Endothelial cell of umbilical vein (primary cell): ENCODE data around the gene RAB40A. TPM values are rescaled to one million over a fixed set of nuclear protein-coding genes. Genes with fewer than 3 reads are reported as not detected.

Experiments used
- BruUV-seq: library from RNA; stranded (reverse); fragments of 400-500 nt; replicated peaks from 2 replicates; lab custom pipeline; 2021; lab: Mats Ljungman, UMichigan
- CTCF ChIA-PET: fragments of 300-600, 350-600 bp; sonication (Branson Sonifier 250); formaldehyde crosslinking; loops from one replicate; lab custom pipeline; 2021; ENCODE audit warnings: antibody characterized with exemption, inconsistent platforms; lab: Charles Lee
- POLR2A ChIA-PET: fragments of 300-600, 350-600 bp; sonication (Branson Sonifier 250); formaldehyde crosslinking; loops from one replicate; lab custom pipeline; 2021; ENCODE audit warnings: antibody characterized with exemption, inconsistent platforms; lab: Charles Lee
- DNase-seq: peaks from one replicate; pipeline ENCODE4 v3.0.0-alpha.2; 2011; ENCODE audit warnings: low read depth, low spot score
- FAIRE-seq: peaks from 2 replicates; lab custom pipeline; 2011; peaks lifted over from hg19 to GRCh38; lab: Jason Lieb, UNC
- H2AFZ ChIP-seq: 2 replicates; pipeline ENCODE4 v1.6.0; 2012; ENCODE audit warnings: low read depth, low read length, control low read depth, inconsistent platforms
- H3K27ac ChIP-seq: 2 replicates; pipeline ENCODE4 v1.5.1; 2011; ENCODE audit warnings: low read depth, mild to moderate bottlenecking, control low read depth, low read length, moderate library complexity; ENCODE audit not compliant: insufficient read depth
- H3K27me3 ChIP-seq, 2 experiments: 2 replicates each; pipeline versions ENCODE4 v1.6.0 to v1.6.1; 2011; ENCODE audit warnings: low read length in 2 of 2, mixed read lengths in 1 of 2; ENCODE audit not compliant: control insufficient read depth in 2 of 2, insufficient read depth in 2 of 2
- H3K36me3 ChIP-seq, 2 experiments: 2 replicates in 1 of 2; 3 replicates in 1 of 2; pipeline ENCODE4 v1.5.1; 2011; ENCODE audit warnings: low read length in 2 of 2, mild to moderate bottlenecking in 1 of 2, moderate library complexity in 1 of 2; ENCODE audit not compliant: control insufficient read depth in 2 of 2, insufficient read depth in 2 of 2; ENCODE audit errors: extremely low read depth in 1 of 2
- H3K4me1 ChIP-seq: 3 replicates; pipeline ENCODE4 v1.5.1; 2011; ENCODE audit warnings: mild to moderate bottlenecking, low read length; ENCODE audit not compliant: control insufficient read depth, insufficient read depth; ENCODE audit errors: extremely low read depth
- H3K4me2 ChIP-seq: 2 replicates; pipeline ENCODE4 v1.6.1; 2011; ENCODE audit warnings: low read length, control low read depth, mixed read lengths; ENCODE audit not compliant: insufficient read depth
- H3K4me3 ChIP-seq, 3 experiments: fragments of 200-600 bp in 1 of 3; sonication (generic), shearing (Covaris generic) in 1 of 3; replicated peaks in 1 of 3; 2 replicates each; pipeline ENCODE4 v1.5.1; 2011 to 2016; ENCODE audit warnings: control low read depth in 3 of 3, low read length in 3 of 3, mild to moderate bottlenecking in 2 of 3, inconsistent platforms in 1 of 3, low read depth in 1 of 3, moderate library complexity in 1 of 3; ENCODE audit not compliant: insufficient read depth in 1 of 3
- H3K79me2 ChIP-seq: 2 replicates; pipeline ENCODE4 v1.6.0; 2012; ENCODE audit warnings: low read length, inconsistent platforms; ENCODE audit not compliant: control insufficient read depth, insufficient read depth
- H3K9ac ChIP-seq: replicated peaks from 2 replicates; pipeline ENCODE3; 2011; ENCODE audit warnings: low read length, control low read depth; ENCODE audit not compliant: insufficient read depth; ENCODE audit errors: extremely low read depth
- H3K9me1 ChIP-seq: replicated peaks from 3 replicates; pipeline ENCODE4 v1.6.0; 2011; ENCODE audit warnings: mild to moderate bottlenecking, low read length; ENCODE audit not compliant: control insufficient read depth, insufficient read depth; ENCODE audit errors: extremely low read depth
- H3K9me3 ChIP-seq: replicated peaks from 2 replicates; pipeline ENCODE4 v1.5.1; 2012; ENCODE audit warnings: low read length, inconsistent platforms; ENCODE audit not compliant: control insufficient read depth, insufficient read depth
- H4K20me1 ChIP-seq: replicated peaks from 2 replicates; pipeline ENCODE3; 2011; ENCODE audit warnings: mild to moderate bottlenecking, low read length; ENCODE audit not compliant: control insufficient read depth, insufficient read depth; ENCODE audit errors: extremely low read depth
- CTCF ChIP-seq, 2 donors: IDR thresholded peaks; 1 replicate in 1 of 2; 2 replicates in 1 of 2; pipeline ENCODE4 v1.5.1; 2011; ENCODE audit warnings: low read length in 2 of 2, mild to moderate bottlenecking in 2 of 2, moderate library complexity in 2 of 2, control low read depth in 1 of 2, inconsistent platforms in 1 of 2, low read depth in 1 of 2; ENCODE audit not compliant: insufficient read depth in 1 of 2; ENCODE audit errors: extremely low read depth in 1 of 2
- EZH2 ChIP-seq: IDR thresholded peaks from 2 replicates; pipeline ENCODE4 v1.6.1; 2012; ENCODE audit warnings: borderline replicate concordance, low read depth, mild to moderate bottlenecking, moderate library complexity, low read length, inconsistent platforms; ENCODE audit not compliant: severe bottlenecking
- FOS ChIP-seq: IDR thresholded peaks from 2 replicates; pipeline ENCODE4 v1.6.1; 2011; ENCODE audit warnings: mild to moderate bottlenecking, low read length, moderate library complexity, borderline replicate concordance; ENCODE audit not compliant: insufficient read depth
- GATA2 ChIP-seq: IDR thresholded peaks from 2 replicates; pipeline ENCODE4 v1.7.0; 2011; ENCODE audit warnings: low read depth, mild to moderate bottlenecking, moderate library complexity, mixed read lengths, low read length; ENCODE audit not compliant: insufficient read length, insufficient read depth
- JUN ChIP-seq: IDR thresholded peaks from 2 replicates; pipeline ENCODE4 v1.6.1; 2011; ENCODE audit warnings: borderline replicate concordance, low read depth; ENCODE audit not compliant: insufficient read length, insufficient read depth
- MYC ChIP-seq: IDR thresholded peaks from one replicate; pipeline ENCODE4 v1.6.1; 2011; ENCODE audit warnings: mild to moderate bottlenecking, low read depth, low read length
- POLR2A ChIP-seq: IDR thresholded peaks from 2 replicates; pipeline ENCODE4 v1.6.1; 2012; ENCODE audit warnings: low read depth, mild to moderate bottlenecking, control low read depth, low read length
- POLR2AphosphoS5 ChIP-seq: IDR thresholded peaks from 2 replicates; pipeline ENCODE4 v1.6.1; 2012; ENCODE audit warnings: low read depth, mild to moderate bottlenecking, control low read depth, low read length, moderate library complexity; ENCODE audit not compliant: insufficient read depth
- dilution Hi-C: fragments of 300-500 bp; cut with MboI; formaldehyde crosslinking; loops from one replicate; pipeline ENCODE4 v1.15.0; 2019; ENCODE audit warnings: low sequenced_read_pairs; ENCODE audit not compliant: extremely low pct_ligation_motif_present
- intact Hi-C: fragments of 100-400 bp; cut with micrococcal nuclease; formaldehyde crosslinking; loops from one replicate; pipeline ENCODE4 v1.10.0; 2022
- polyA plus RNA-seq, 4 experiments: library from polyadenylated mRNA; depleted of rRNA in 3 of 4; stranded (reverse) in 3 of 4; unstranded in 1 of 4; fragments of >200 nt; gene quantifications; 2 replicates each; pipeline versions ENCODE4 v1.2.1 to v1.2.3, GENCODE V29; 2011 to 2012; ENCODE audit warnings: missing spikeins in 1 of 4
- total RNA-seq: library from RNA; stranded (reverse); gene quantifications from 2 replicates; pipeline ENCODE4 v1.2.3, GENCODE V29; 2021

RAB40A gene
- total and polyA plus RNA-seq, 2 donors (not counting 3 experiments of a cell fraction or from before 2014, with no cell fraction given), result 0.30 to 0.58 TPM

GRCh38 chrX:103517246-103517645 lies 2.0 kb downstream of the RAB40A start:
- dilution Hi-C loops, result no loop called here

GRCh38 chrX:103513476-103514108 lies 5.7 kb downstream of the RAB40A start:
- no peaks in the 10 kb centered on the region for H3K36me3 ChIP-seq
- intact Hi-C loops (no loop called here), dilution Hi-C loops (no loop called here)
- H3K79me2 ChIP-seq, result no peaks in the 10 kb centered on the region
- no peak overlapping the region for H2AFZ ChIP-seq
- TF ChIP-seq CTCF (IDR thresholded peaks at IDR 0.05; ENCODE audit: extremely low read depth in 1 of 2, insufficient read depth in 1 of 2, low read depth in 1 of 2, low read length in 2 of 2) (no peak), GATA2 (no peak), JUN (no peak), MYC (no peak)
- H3K9ac ChIP-seq, result no peak overlapping the region
- no peaks in the 10 kb centered on the region for H3K27me3 ChIP-seq
- BruUV-seq, result no TSS peak
- POLR2A ChIA-PET, result no interaction called here
- no peak overlapping the region for H3K4me2 ChIP-seq
- no peak overlapping the region for H3K4me3 ChIP-seq
- FAIRE-seq (no peak), DNase-seq (no peak)
- no peaks in the 10 kb centered on the region for H3K9me3 ChIP-seq
- H3K9me1 ChIP-seq, result no peaks in the 10 kb centered on the region
- H3K4me1 ChIP-seq, result no peaks in the 10 kb centered on the region
- H4K20me1 ChIP-seq, result no peaks in the 10 kb centered on the region
- H3K27ac ChIP-seq, result no peak overlapping the region
- CTCF ChIA-PET, result no interaction called here

More at GRCh38 chrX:103517246-103517645, 2.0 kb downstream of the RAB40A start:
- no peaks in the 10 kb centered on the region for H4K20me1 ChIP-seq
- no peaks in the 10 kb centered on the region for H3K36me3 ChIP-seq
- ChIA-PET CTCF (no interaction called here), POLR2A (no interaction called here)
- DNase-seq (no peak), FAIRE-seq (no peak)
- no peak overlapping the region for H3K9ac ChIP-seq
- H3K9me1 ChIP-seq, result no peaks in the 10 kb centered on the region
- TF ChIP-seq POLR2AphosphoS5 (no peak), JUN (no peak), EZH2 (no peak), GATA2 (no peak), POLR2A (no peak), FOS (no peak)
- BruUV-seq, result no TSS peak
- H3K79me2 ChIP-seq, result no peaks in the 10 kb centered on the region
- H3K9me3 ChIP-seq, result no peaks in the 10 kb centered on the region
- no peak overlapping the region for H3K27ac ChIP-seq
- H3K27me3 ChIP-seq, result no peaks in the 10 kb centered on the region
- no peaks in the 10 kb centered on the region for H3K4me1 ChIP-seq
- H3K4me3 ChIP-seq, result no peak overlapping the region
- H2AFZ ChIP-seq, result no peak overlapping the region
- intact Hi-C loops, result no loop called here
- H3K4me2 ChIP-seq, result no peak overlapping the region
